Measurements from ENCODE around the gene DESI1. TPM values are rescaled to one million over a fixed set of nuclear protein-coding genes. Genes with fewer than 3 reads are reported as not detected.
"Not testable (repeated sequence)": the region's sequence is repeated elsewhere in the genome, so short reads cannot be mapped to it uniquely, and the experiment has no call there.

Gene DESI1
- total RNA-seq, 1 donor from 2014 or later, result 37.4 TPM

- Mint-ChIP-seq H3K4me1 (ENCODE audit: low read depth) (peaks cover 18% of the 10 kb centered on the region), H3K9me3 (ENCODE audit: low read depth) (no peaks in the 10 kb centered on the region), H3K27ac (no peak overlapping the region), H3K36me3 (ENCODE audit: insufficient read depth) (no peaks in the 10 kb centered on the region), H3K27me3 (peaks cover 4% of the 10 kb centered on the region), H3K4me3 (ENCODE audit: low read depth) (no peak overlapping the region)
- DNase-seq (ENCODE audit: low spot score, unreplicated experiment), result no peak
- no peak for TF ChIP-seq CTCF (IDR thresholded peaks at IDR 0.05; ENCODE audit: unreplicated experiment)
Measured at GRCh38 chr22:41561788-41562187, 59.1 kb downstream of the DESI1 start.

- no peak for DNase-seq (ENCODE audit: low spot score, unreplicated experiment)
- peak overlapping the region; percentile 27 for H3K27ac Mint-ChIP-seq
Measured at GRCh38 chr22:41561335-41561734, 59.5 kb downstream of the DESI1 start.

GRCh38 chr22:41560095-41560471 lies 60.8 kb downstream of the DESI1 start:
- no peak for TF ChIP-seq CTCF (IDR thresholded peaks at IDR 0.05; ENCODE audit: unreplicated experiment)
- no peak for DNase-seq (ENCODE audit: low spot score, unreplicated experiment)
- H3K27me3 Mint-ChIP-seq, result peaks cover 4% of the 10 kb centered on the region
- peaks cover 18% of the 10 kb centered on the region for H3K4me1 Mint-ChIP-seq (ENCODE audit: low read depth)
- peak overlapping the region; percentile 7 for H3K27ac Mint-ChIP-seq
- no peaks in the 10 kb centered on the region for H3K36me3 Mint-ChIP-seq (ENCODE audit: insufficient read depth)
- H3K4me3 Mint-ChIP-seq (ENCODE audit: low read depth), result no peak overlapping the region
- H3K9me3 Mint-ChIP-seq (ENCODE audit: low read depth), result no peaks in the 10 kb centered on the region

More at GRCh38 chr22:41561335-41561734, 59.5 kb downstream of the DESI1 start:
- Mint-ChIP-seq H3K36me3 (ENCODE audit: insufficient read depth) (no peaks in the 10 kb centered on the region), H3K4me1 (ENCODE audit: low read depth) (peaks cover 18% of the 10 kb centered on the region), H3K27me3 (peaks cover 4% of the 10 kb centered on the region), H3K4me3 (ENCODE audit: low read depth) (peak overlapping the region; percentile 53), H3K9me3 (ENCODE audit: low read depth) (no peaks in the 10 kb centered on the region)
- no peak for TF ChIP-seq CTCF (IDR thresholded peaks at IDR 0.05; ENCODE audit: unreplicated experiment)

- H3K4me1 Mint-ChIP-seq (ENCODE audit: low read depth), result peaks cover 18% of the 10 kb centered on the region
- not testable (repeated sequence) for H3K36me3 Mint-ChIP-seq (ENCODE audit: insufficient read depth); H3K27me3 Mint-ChIP-seq; H3K9me3 Mint-ChIP-seq (ENCODE audit: low read depth); DNase-seq (ENCODE audit: low spot score, unreplicated experiment); H3K27ac Mint-ChIP-seq; H3K4me3 Mint-ChIP-seq (ENCODE audit: low read depth)
Measured at GRCh38 chr22:41558241-41558630, 62.6 kb downstream of the DESI1 start.

- no peak for DNase-seq (ENCODE audit: low spot score, unreplicated experiment)
- H3K4me1 Mint-ChIP-seq (ENCODE audit: low read depth), result peaks cover 18% of the 10 kb centered on the region
- no peaks in the 10 kb centered on the region for H3K9me3 Mint-ChIP-seq (ENCODE audit: low read depth)
Measured at GRCh38 chr22:41557401-41558240, 63.2 kb downstream of the DESI1 start.

More at GRCh38 chr22:41557401-41558240, 63.2 kb downstream of the DESI1 start:
- Mint-ChIP-seq H3K27ac (peak overlapping the region; percentile 82), H3K36me3 (ENCODE audit: insufficient read depth) (no peaks in the 10 kb centered on the region), H3K27me3 (peaks cover 4% of the 10 kb centered on the region), H3K4me3 (ENCODE audit: low read depth) (peak overlapping the region; percentile 23)
- no peak for TF ChIP-seq CTCF (IDR thresholded peaks at IDR 0.05; ENCODE audit: unreplicated experiment)

Measured in progenitor cell of endocrine pancreas (in vitro differentiated cells).